Endothelial cell (in vitro differentiated cells): ENCODE data around the gene WDR19. TPM values are rescaled to one million over a fixed set of nuclear protein-coding genes. Genes with fewer than 3 reads are reported as not detected.

Source experiments
- DNase-seq: peaks from one replicate; pipeline ENCODE4 v3.0.0; 2021; ENCODE audit warnings: low spot score
- H3K27ac Mint-ChIP-seq: one replicate; pipeline ENCODE4 v1.8.0; 2021; ENCODE audit warnings: mixed read lengths, inconsistent platforms; ENCODE audit not compliant: unreplicated experiment
- H3K27me3 Mint-ChIP-seq: one replicate; pipeline ENCODE4 v1.8.0; 2021; ENCODE audit warnings: mild to moderate bottlenecking, moderate library complexity, mixed read lengths, inconsistent platforms; ENCODE audit not compliant: unreplicated experiment
- H3K36me3 Mint-ChIP-seq: one replicate; pipeline ENCODE4 v1.8.0; 2021; ENCODE audit warnings: mild to moderate bottlenecking, low read depth, mixed read lengths, inconsistent platforms; ENCODE audit not compliant: unreplicated experiment
- H3K4me1 Mint-ChIP-seq: one replicate; pipeline ENCODE4 v1.8.0; 2021; ENCODE audit warnings: mild to moderate bottlenecking, mixed read lengths, inconsistent platforms; ENCODE audit not compliant: unreplicated experiment
- H3K4me3 Mint-ChIP-seq: one replicate; pipeline ENCODE4 v1.8.0; 2021; ENCODE audit warnings: mild to moderate bottlenecking, mixed read lengths, inconsistent platforms; ENCODE audit not compliant: unreplicated experiment
- H3K9me3 Mint-ChIP-seq: one replicate; pipeline ENCODE4 v1.8.0; 2021; ENCODE audit warnings: mixed read lengths, inconsistent platforms; ENCODE audit not compliant: unreplicated experiment
- total RNA-seq: library from RNA; stranded (reverse); fragmentation: NEBNext Ultra II Directional; extraction: Animal tissue kit (Norgen Biotek cat#: 25700); gene quantifications from one replicate; pipeline ENCODE4 v1.2.1, GENCODE V29; 2021; ENCODE audit not compliant: unreplicated experiment
- TF ChIP-seq, protein P1 (sequence below): fragments of 200-600 bp; sonication (generic); IDR thresholded peaks from one replicate; pipeline ENCODE4 v1.5.0; 2021; ENCODE audit warnings: antibody characterized with exemption; ENCODE audit not compliant: unreplicated experiment

Gene WDR19
- total RNA-seq, 1 donor from 2014 or later = 35.8 TPM

DNA sequence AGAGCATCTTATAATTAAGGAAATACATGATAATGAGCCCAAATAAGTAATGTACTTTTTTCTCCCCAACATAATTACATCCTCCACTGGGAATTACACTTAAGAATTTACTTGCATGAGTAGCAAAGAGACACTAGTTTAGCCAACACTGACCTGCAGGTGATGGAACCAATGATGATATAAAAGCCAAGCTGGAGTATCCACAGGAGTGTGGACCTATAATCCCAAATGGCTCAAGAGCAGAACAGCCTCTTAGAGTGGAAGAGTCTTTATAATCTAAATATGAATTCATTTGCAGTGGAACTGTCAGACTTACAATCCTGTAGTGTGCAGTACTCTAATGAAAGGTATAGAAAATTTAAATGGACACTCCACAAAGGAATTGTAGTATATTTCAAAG is 22.2 kb downstream of the WDR19 start:
- no peak for DNase-seq
- H3K36me3 Mint-ChIP-seq = peaks cover 18% of the 10 kb centered on the region
- TF ChIP-seq, protein P1, sequence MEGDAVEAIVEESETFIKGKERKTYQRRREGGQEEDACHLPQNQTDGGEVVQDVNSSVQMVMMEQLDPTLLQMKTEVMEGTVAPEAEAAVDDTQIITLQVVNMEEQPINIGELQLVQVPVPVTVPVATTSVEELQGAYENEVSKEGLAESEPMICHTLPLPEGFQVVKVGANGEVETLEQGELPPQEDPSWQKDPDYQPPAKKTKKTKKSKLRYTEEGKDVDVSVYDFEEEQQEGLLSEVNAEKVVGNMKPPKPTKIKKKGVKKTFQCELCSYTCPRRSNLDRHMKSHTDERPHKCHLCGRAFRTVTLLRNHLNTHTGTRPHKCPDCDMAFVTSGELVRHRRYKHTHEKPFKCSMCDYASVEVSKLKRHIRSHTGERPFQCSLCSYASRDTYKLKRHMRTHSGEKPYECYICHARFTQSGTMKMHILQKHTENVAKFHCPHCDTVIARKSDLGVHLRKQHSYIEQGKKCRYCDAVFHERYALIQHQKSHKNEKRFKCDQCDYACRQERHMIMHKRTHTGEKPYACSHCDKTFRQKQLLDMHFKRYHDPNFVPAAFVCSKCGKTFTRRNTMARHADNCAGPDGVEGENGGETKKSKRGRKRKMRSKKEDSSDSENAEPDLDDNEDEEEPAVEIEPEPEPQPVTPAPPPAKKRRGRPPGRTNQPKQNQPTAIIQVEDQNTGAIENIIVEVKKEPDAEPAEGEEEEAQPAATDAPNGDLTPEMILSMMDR = no peak

DNA sequence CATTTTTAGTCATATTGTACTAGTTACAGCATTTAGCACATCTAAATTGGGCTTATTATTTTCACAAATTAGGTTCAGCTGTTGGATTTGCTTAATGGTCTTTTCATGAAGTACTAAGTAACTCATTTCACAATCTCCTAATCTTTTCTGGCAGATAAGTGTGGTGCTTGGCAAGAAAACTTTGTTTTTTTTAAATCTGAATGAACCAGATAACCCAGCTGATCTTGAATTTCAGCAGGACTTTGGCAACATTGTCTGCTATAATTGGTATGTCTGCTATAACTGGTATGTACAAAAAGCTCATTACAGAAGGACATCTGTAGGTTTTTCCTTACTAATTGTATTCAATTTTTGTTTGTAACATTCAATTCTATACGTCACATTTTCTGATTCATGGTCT is 22.7 kb downstream of the WDR19 start:
- Mint-ChIP-seq H3K36me3 (peaks cover 18% of the 10 kb centered on the region), H3K27ac (no peak overlapping the region), H3K4me3 (no peak overlapping the region), H3K27me3 (no peaks in the 10 kb centered on the region), H3K9me3 (no peaks in the 10 kb centered on the region), H3K4me1 (no peaks in the 10 kb centered on the region)
- no peak for DNase-seq
- TF ChIP-seq, protein P1 = no peak

More for the DNA sequence above, 22.2 kb downstream of the WDR19 start:
- Mint-ChIP-seq H3K4me3 (no peak overlapping the region), H3K27ac (no peak overlapping the region), H3K9me3 (no peaks in the 10 kb centered on the region), H3K27me3 (no peaks in the 10 kb centered on the region), H3K4me1 (no peaks in the 10 kb centered on the region)

DNA sequence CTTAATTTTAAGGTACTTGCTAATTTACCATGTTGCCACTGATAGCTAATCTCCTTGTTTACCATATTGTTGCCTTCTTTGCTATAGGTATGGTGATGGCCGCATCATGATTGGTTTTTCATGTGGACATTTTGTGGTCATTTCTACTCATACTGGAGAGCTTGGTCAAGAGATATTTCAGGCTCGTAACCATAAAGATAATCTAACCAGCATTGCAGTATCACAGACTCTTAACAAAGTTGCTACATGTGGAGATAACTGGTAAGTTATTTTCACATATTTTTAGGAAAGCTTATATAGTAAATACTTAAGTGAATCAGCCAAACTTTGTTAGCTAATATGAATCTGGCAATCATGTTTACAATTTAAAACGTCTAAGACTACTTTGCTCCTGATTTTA is 23.1 kb downstream of the WDR19 start:
- DNase-seq = no peak
- Mint-ChIP-seq H3K4me3 (no peak overlapping the region), H3K27ac (no peak overlapping the region), H3K36me3 (peaks cover 18% of the 10 kb centered on the region), H3K9me3 (no peaks in the 10 kb centered on the region), H3K27me3 (no peaks in the 10 kb centered on the region), H3K4me1 (no peaks in the 10 kb centered on the region)
- TF ChIP-seq, protein P1 = no peak

DNA sequence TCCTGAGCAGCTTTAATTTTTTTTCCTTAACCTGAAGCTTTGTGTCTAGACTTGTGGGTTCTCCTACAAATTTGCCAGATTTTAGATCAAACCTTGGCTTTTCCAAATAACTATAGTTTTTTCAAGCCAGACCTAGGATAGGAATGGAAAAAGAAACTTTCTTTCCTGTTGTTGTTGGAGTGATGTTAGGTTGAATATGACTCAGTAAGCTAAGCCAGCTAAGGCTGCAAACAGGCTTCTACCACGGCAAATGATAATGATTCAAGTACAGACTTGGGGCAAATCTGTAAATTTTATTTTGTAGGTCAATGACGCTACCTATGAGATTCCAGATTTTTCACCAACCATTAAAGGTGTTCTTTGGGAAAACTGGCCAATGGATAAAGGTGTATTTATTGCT is 45.6 kb downstream of the WDR19 start:
- Mint-ChIP-seq H3K27me3 (no peaks in the 10 kb centered on the region), H3K9me3 (no peaks in the 10 kb centered on the region), H3K36me3 (no peaks in the 10 kb centered on the region), H3K4me1 (peaks cover 6% of the 10 kb centered on the region), H3K4me3 (no peak overlapping the region), H3K27ac (no peak overlapping the region)
- TF ChIP-seq, protein P1 = no peak
- no peak for DNase-seq

DNA sequence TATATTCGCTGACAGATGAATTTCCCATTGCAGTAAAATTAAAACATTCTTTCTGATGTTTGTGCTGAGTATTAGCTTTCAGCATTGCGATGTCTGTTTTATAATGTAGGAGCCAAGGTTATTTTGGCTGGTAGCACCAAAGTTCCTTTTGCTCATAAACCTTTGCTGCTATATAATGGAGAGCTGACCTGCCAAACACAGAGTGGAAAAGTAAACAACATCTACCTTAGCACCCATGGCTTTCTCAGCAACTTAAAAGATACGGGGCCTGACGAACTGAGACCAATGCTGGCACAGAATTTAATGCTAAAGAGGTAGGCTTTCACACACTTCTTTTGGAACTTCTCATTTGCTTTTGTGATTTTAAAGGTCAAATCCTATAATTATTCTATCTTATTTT is 46.0 kb downstream of the WDR19 start:
- Mint-ChIP-seq H3K27me3 (no peaks in the 10 kb centered on the region), H3K4me3 (no peak overlapping the region), H3K27ac (no peak overlapping the region), H3K36me3 (no peaks in the 10 kb centered on the region), H3K9me3 (no peaks in the 10 kb centered on the region), H3K4me1 (peaks cover 6% of the 10 kb centered on the region)
- DNase-seq = no peak
- TF ChIP-seq, protein P1 = no peak
